Hepatocyte (in vitro differentiated cells): ENCODE results near the gene TMPRSS11B.

Experiments
- EZH2 ChIP-seq: fragments of 200-600 bp; sonication (generic); IDR thresholded peaks from 2 replicates; pipeline ENCODE4 v1.6.1; 2016; ENCODE audit warnings: antibody characterized with exemption, mild to moderate bottlenecking, borderline replicate concordance
- TF ChIP-seq, protein P1 (sequence below): fragments of 200-600 bp; sonication (generic); IDR thresholded peaks from 2 replicates; pipeline ENCODE4 v1.5.1; 2016; ENCODE audit warnings: antibody characterized with exemption, mild to moderate bottlenecking; ENCODE audit not compliant: poor library complexity

GRCh38 chr4:68250151-68250930, 4.8 kb upstream of the TMPRSS11B start:
- no peak for TF ChIP-seq EZH2
- TF ChIP-seq, protein P1, sequence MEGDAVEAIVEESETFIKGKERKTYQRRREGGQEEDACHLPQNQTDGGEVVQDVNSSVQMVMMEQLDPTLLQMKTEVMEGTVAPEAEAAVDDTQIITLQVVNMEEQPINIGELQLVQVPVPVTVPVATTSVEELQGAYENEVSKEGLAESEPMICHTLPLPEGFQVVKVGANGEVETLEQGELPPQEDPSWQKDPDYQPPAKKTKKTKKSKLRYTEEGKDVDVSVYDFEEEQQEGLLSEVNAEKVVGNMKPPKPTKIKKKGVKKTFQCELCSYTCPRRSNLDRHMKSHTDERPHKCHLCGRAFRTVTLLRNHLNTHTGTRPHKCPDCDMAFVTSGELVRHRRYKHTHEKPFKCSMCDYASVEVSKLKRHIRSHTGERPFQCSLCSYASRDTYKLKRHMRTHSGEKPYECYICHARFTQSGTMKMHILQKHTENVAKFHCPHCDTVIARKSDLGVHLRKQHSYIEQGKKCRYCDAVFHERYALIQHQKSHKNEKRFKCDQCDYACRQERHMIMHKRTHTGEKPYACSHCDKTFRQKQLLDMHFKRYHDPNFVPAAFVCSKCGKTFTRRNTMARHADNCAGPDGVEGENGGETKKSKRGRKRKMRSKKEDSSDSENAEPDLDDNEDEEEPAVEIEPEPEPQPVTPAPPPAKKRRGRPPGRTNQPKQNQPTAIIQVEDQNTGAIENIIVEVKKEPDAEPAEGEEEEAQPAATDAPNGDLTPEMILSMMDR: no peak
